ENCODE data around the gene NCKAP1. TPM values are rescaled to one million over a fixed set of nuclear protein-coding genes. Genes with fewer than 3 reads are reported as not detected.

The NCKAP1 gene
- total RNA-seq, 1 experiment from 2014 or later = 162 TPM

GRCh38 chr2:182915369-182916326, 122.6 kb downstream of the NCKAP1 start:
- Mint-ChIP-seq H3K36me3 (ENCODE audit: insufficient read depth, unreplicated experiment) (peaks cover 55% of the 10 kb centered on the region), H3K9me3 (ENCODE audit: unreplicated experiment) (no peaks in the 10 kb centered on the region), H3K27ac (ENCODE audit: unreplicated experiment) (no peak overlapping the region), H3K4me1 (ENCODE audit: low read depth, unreplicated experiment) (no peaks in the 10 kb centered on the region), H3K4me3 (ENCODE audit: unreplicated experiment) (no peak overlapping the region), H3K27me3 (ENCODE audit: insufficient read depth, unreplicated experiment) (no peaks in the 10 kb centered on the region)
- Histone ChIP-seq H3K9me3 (no peaks in the 10 kb centered on the region), H3K27me3 (replicated peaks; ENCODE audit: control insufficient read depth, insufficient read depth, low read length) (no peaks in the 10 kb centered on the region), H3K4me1 (no peaks in the 10 kb centered on the region), H3K36me3 (ENCODE audit: control insufficient read depth, insufficient read depth, low read length) (no peaks in the 10 kb centered on the region; the same call in 1 of the 2 replicates), H3K4me3 (ENCODE audit: low read depth, low read length) (no peak overlapping the region)
- TF ChIP-seq, protein P1, sequence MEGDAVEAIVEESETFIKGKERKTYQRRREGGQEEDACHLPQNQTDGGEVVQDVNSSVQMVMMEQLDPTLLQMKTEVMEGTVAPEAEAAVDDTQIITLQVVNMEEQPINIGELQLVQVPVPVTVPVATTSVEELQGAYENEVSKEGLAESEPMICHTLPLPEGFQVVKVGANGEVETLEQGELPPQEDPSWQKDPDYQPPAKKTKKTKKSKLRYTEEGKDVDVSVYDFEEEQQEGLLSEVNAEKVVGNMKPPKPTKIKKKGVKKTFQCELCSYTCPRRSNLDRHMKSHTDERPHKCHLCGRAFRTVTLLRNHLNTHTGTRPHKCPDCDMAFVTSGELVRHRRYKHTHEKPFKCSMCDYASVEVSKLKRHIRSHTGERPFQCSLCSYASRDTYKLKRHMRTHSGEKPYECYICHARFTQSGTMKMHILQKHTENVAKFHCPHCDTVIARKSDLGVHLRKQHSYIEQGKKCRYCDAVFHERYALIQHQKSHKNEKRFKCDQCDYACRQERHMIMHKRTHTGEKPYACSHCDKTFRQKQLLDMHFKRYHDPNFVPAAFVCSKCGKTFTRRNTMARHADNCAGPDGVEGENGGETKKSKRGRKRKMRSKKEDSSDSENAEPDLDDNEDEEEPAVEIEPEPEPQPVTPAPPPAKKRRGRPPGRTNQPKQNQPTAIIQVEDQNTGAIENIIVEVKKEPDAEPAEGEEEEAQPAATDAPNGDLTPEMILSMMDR (IDR thresholded peaks at IDR 0.05; ENCODE audit: insufficient read depth in 1 of 2, low read depth in 1 of 2, low read length in 1 of 2, severe bottlenecking in 1 of 2, unreplicated experiment in 1 of 2) = no peak
- BruUV-seq (replicated peaks) = no TSS peak
- intact Hi-C loops (cut with micrococcal nuclease; ENCODE audit: unreplicated experiment) = no loop called here
- CTCF ChIA-PET = interaction anchor here (0.6 kb wide), 1 partner anchor 24 kb away, joined by 6 read pairs; no protein-coding TSS in a partner anchor
- POLR2A ChIA-PET = no interaction called here
- DNase-seq = no peak

GRCh38 chr2:182914852-182915251, 123.4 kb downstream of the NCKAP1 start:
- Histone ChIP-seq H3K4me3 (ENCODE audit: low read depth, low read length) (no peak overlapping the region), H3K4me1 (no peaks in the 10 kb centered on the region), H3K36me3 (ENCODE audit: control insufficient read depth, insufficient read depth, low read length) (peaks cover 2% of the 10 kb centered on the region), H3K27me3 (replicated peaks; ENCODE audit: control insufficient read depth, insufficient read depth, low read length) (no peaks in the 10 kb centered on the region), H3K9me3 (no peaks in the 10 kb centered on the region)
- no TSS peak for BruUV-seq (replicated peaks)
- DNase-seq = no peak
- Mint-ChIP-seq H3K27me3 (ENCODE audit: insufficient read depth, unreplicated experiment) (no peaks in the 10 kb centered on the region), H3K4me3 (ENCODE audit: unreplicated experiment) (no peak overlapping the region), H3K36me3 (ENCODE audit: insufficient read depth, unreplicated experiment) (peaks cover 52% of the 10 kb centered on the region), H3K27ac (ENCODE audit: unreplicated experiment) (no peak overlapping the region), H3K4me1 (ENCODE audit: low read depth, unreplicated experiment) (no peaks in the 10 kb centered on the region), H3K9me3 (ENCODE audit: unreplicated experiment) (no peaks in the 10 kb centered on the region)
- ChIA-PET CTCF (interaction anchor here (0.6 kb wide), 1 partner anchor 23 kb away, joined by 6 read pairs; no protein-coding TSS in a partner anchor), POLR2A (no interaction called here)
- intact Hi-C loops (cut with micrococcal nuclease; ENCODE audit: unreplicated experiment) = no loop called here
- TF ChIP-seq, protein P1 (IDR thresholded peaks at IDR 0.05; ENCODE audit: insufficient read depth in 1 of 2, low read depth in 1 of 2, low read length in 1 of 2, severe bottlenecking in 1 of 2, unreplicated experiment in 1 of 2) = no peak

DNA sequence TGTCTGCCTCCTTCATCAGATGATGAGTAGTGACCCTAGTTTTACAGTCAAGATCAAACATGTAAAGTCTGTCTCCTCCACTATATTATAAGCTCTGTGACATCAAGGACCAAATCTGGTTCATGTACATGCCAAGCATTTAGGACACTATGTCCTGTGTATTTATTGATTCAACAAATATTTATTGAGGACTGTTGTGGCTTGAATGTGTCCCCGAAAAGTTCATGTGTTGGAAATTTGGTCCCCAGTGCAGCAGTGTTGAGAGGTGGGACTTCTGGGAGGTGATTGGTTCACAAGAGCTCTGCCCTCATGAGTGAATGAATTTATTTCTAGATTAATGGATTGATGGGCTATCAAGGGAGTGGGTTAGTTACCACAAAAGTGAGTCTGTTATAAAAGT, 125.2 kb downstream of the NCKAP1 start:
- ChIA-PET POLR2A (no interaction called here), CTCF (no interaction called here)
- BruUV-seq (replicated peaks) = no TSS peak
- Mint-ChIP-seq H3K27ac (ENCODE audit: unreplicated experiment) (no peak overlapping the region), H3K4me3 (ENCODE audit: unreplicated experiment) (no peak overlapping the region), H3K9me3 (ENCODE audit: unreplicated experiment) (no peaks in the 10 kb centered on the region), H3K27me3 (ENCODE audit: insufficient read depth, unreplicated experiment) (no peaks in the 10 kb centered on the region), H3K36me3 (ENCODE audit: insufficient read depth, unreplicated experiment) (peaks cover 51% of the 10 kb centered on the region), H3K4me1 (ENCODE audit: low read depth, unreplicated experiment) (no peaks in the 10 kb centered on the region)
- no peak overlapping the region for H3K4me3 ChIP-seq (ENCODE audit: low read depth, low read length)
- intact Hi-C loops (cut with micrococcal nuclease; ENCODE audit: unreplicated experiment) = no loop called here
- no peaks in the 10 kb centered on the region for H3K9me3 ChIP-seq
- TF ChIP-seq, protein P1 (IDR thresholded peaks at IDR 0.05; ENCODE audit: insufficient read depth in 1 of 2, low read depth in 1 of 2, low read length in 1 of 2, severe bottlenecking in 1 of 2, unreplicated experiment in 1 of 2) = no peak
- H3K27me3 ChIP-seq (replicated peaks; ENCODE audit: control insufficient read depth, insufficient read depth, low read length) = no peaks in the 10 kb centered on the region
- no peak for DNase-seq
- no peaks in the 10 kb centered on the region for H3K4me1 ChIP-seq
- peaks cover 2% of the 10 kb centered on the region; the same call in 1 of the 2 replicates for H3K36me3 ChIP-seq (ENCODE audit: control insufficient read depth, insufficient read depth, low read length)

All from Caco-2 (cell line).